B cell (primary cell): Measurements from ENCODE around the gene SLC27A1. TPM values are rescaled to one million over a fixed set of nuclear protein-coding genes. Genes with fewer than 3 reads are reported as not detected.

ENCODE experiments used
- ATAC-seq: fragments of 200-7000 bp; cut with Tn5 transposase; one replicate; pipeline ENCODE4 v1.10.0; 2021; ENCODE audit warnings: low read depth, mild to moderate bottlenecking, moderate number of reproducible peaks, moderate library complexity
- CTCF ChIA-PET: fragments of 350-600 bp; sonication (Branson Sonifier 250); formaldehyde crosslinking; loops from one replicate; lab custom pipeline; 2021; ENCODE audit warnings: antibody characterized with exemption, inconsistent platforms; lab: Charles Lee
- POLR2A ChIA-PET: fragments of 350-600 bp; sonication (Branson Sonifier 250); formaldehyde crosslinking; loops from one replicate; lab custom pipeline; 2021; ENCODE audit warnings: antibody characterized with exemption; lab: Charles Lee
- DNase-seq: peaks from one replicate; pipeline ENCODE4 v3.0.0; 2013
- H2AFZ ChIP-seq: 2 replicates; pipeline ENCODE4 v1.6.1; 2012; ENCODE audit warnings: mild to moderate bottlenecking, low read depth, low read length; ENCODE audit not compliant: insufficient read depth, poor library complexity, severe bottlenecking
- H3K27ac ChIP-seq, 2 donors: 1 replicate in 1 of 2; 2 replicates in 1 of 2; pipeline ENCODE4 v1.5.1; 2012 to 2013; ENCODE audit warnings: low read length in 2 of 2, mild to moderate bottlenecking in 2 of 2, moderate library complexity in 1 of 2
- H3K27me3 ChIP-seq, 4 experiments: fragments of 200-600 bp in 1 of 4; sonication (generic) in 1 of 4; replicated peaks in 1 of 4; 1 replicate in 2 of 4; 2 replicates in 2 of 4; pipeline versions ENCODE4 v1.6.1 to v1.7.0; 2013 to 2016; ENCODE audit warnings: low read length in 3 of 4, mild to moderate bottlenecking in 2 of 4, mixed read lengths in 1 of 4, moderate library complexity in 1 of 4; ENCODE audit not compliant: insufficient read depth in 4 of 4, control insufficient read depth in 3 of 4; ENCODE audit errors: control extremely low read depth in 1 of 4
- H3K36me3 ChIP-seq, 2 experiments: replicated peaks in 1 of 2; 1 replicate in 1 of 2; 2 replicates in 1 of 2; pipeline versions ENCODE4 v1.6.1 to v1.7.1; 2013; ENCODE audit warnings: low read length in 1 of 2; ENCODE audit not compliant: insufficient read depth in 2 of 2, control insufficient read depth in 1 of 2; ENCODE audit errors: control extremely low read depth in 1 of 2, extremely low read depth in 1 of 2
- H3K4me1 ChIP-seq, 2 donors: fragments of 200-600 bp in 1 of 2; sonication (generic) in 1 of 2; 1 replicate in 1 of 2; 2 replicates in 1 of 2; pipeline versions ENCODE4 v1.5.1 to v1.6.1; 2013 to 2017; ENCODE audit warnings: low read length in 2 of 2; ENCODE audit not compliant: control insufficient read depth in 2 of 2, insufficient read depth in 2 of 2
- H3K4me2 ChIP-seq: replicated peaks from 2 replicates; pipeline ENCODE3; 2012; ENCODE audit warnings: mild to moderate bottlenecking, low read depth, low read length; ENCODE audit not compliant: poor library complexity, severe bottlenecking
- H3K4me3 ChIP-seq, 5 experiments: fragments of 200-600 bp in 1 of 5; sonication (generic) in 1 of 5; 1 replicate in 3 of 5; 2 replicates in 2 of 5; pipeline versions ENCODE4 v1.5.1 to v1.7.0; 2011 to 2016; ENCODE audit warnings: low read length in 4 of 5, mild to moderate bottlenecking in 4 of 5, low read depth in 2 of 5, control low read depth in 1 of 5, moderate library complexity in 1 of 5; ENCODE audit not compliant: insufficient read depth in 1 of 5; ENCODE audit errors: control extremely low read depth in 1 of 5, extremely low read depth in 1 of 5
- H3K79me2 ChIP-seq: fragments of 200-600 bp; sonication (generic); one replicate; pipeline ENCODE4 v1.6.0; 2016; ENCODE audit warnings: low read length; ENCODE audit not compliant: control insufficient read depth, insufficient read depth
- H3K9ac ChIP-seq: fragments of 200-600 bp; sonication (generic); 2 replicates; pipeline ENCODE4 v1.6.1; 2017; ENCODE audit warnings: mild to moderate bottlenecking, low read length, moderate library complexity
- H3K9me3 ChIP-seq, 3 donors: one replicate each; pipeline versions ENCODE4 v1.6.1 to v1.7.1; 2013; ENCODE audit warnings: low read length in 2 of 3; ENCODE audit not compliant: control insufficient read depth in 2 of 3, insufficient read depth in 1 of 3; ENCODE audit errors: control extremely low read depth in 1 of 3
- H4K20me1 ChIP-seq: 2 replicates; pipeline ENCODE4 v1.6.0; 2012; ENCODE audit warnings: mild to moderate bottlenecking, low read length; ENCODE audit not compliant: insufficient read depth, control insufficient read depth, poor library complexity, severe bottlenecking
- H3K27ac Mint-ChIP-seq: one replicate; pipeline ENCODE4 v1.8.0; 2021; ENCODE audit warnings: mixed read lengths
- H3K27me3 Mint-ChIP-seq: one replicate; pipeline ENCODE4 v1.8.0; 2021; ENCODE audit warnings: mixed read lengths
- H3K4me1 Mint-ChIP-seq: one replicate; pipeline ENCODE4 v1.8.0; 2021; ENCODE audit warnings: mixed read lengths
- H3K4me3 Mint-ChIP-seq: one replicate; pipeline ENCODE4 v1.8.0; 2021; ENCODE audit warnings: mixed read lengths
- H3K9me3 Mint-ChIP-seq: one replicate; pipeline ENCODE4 v1.8.0; 2022; ENCODE audit warnings: mixed read lengths; ENCODE audit not compliant: insufficient read depth
- CTCF ChIP-seq: fragments of 200-600 bp; IDR thresholded peaks from one replicate; pipeline ENCODE4 v1.8.0; 2022; ENCODE audit warnings: antibody characterized with exemption, mild to moderate bottlenecking
- EZH2 ChIP-seq: IDR thresholded peaks from 2 replicates; pipeline ENCODE4 v1.6.1; 2012; ENCODE audit warnings: borderline replicate concordance, low read depth, mild to moderate bottlenecking, moderate library complexity, low read length; ENCODE audit not compliant: insufficient read depth, poor library complexity, severe bottlenecking
- WGBS: methylation state at CpG from one replicate; pipeline ENCODE4 v1.1.5; 2013; ENCODE audit warnings: missing lambda C conversion rate; ENCODE audit not compliant: insufficient coverage; 5-methylcytosine and 5-hydroxymethylcytosine counted together
- intact Hi-C: fragments of 100-400 bp; cut with micrococcal nuclease; formaldehyde crosslinking; loops from one replicate; pipeline ENCODE4 v1.10.0; 2022
- polyA plus RNA-seq: library from polyadenylated mRNA; depleted of rRNA; stranded (reverse); fragments of >200 nt; gene quantifications from 2 replicates; pipeline ENCODE4 v1.2.3, GENCODE V29; 2012
- total RNA-seq, 2 donors: library from RNA; stranded (reverse); fragments of 120-200 nt in 1 of 2; gene quantifications; 1 replicate in 1 of 2; 2 replicates in 1 of 2; pipeline versions ENCODE4 v1.2.3 to v1.2.4, GENCODE V29; 2013 to 2022

Gene SLC27A1
- total and polyA plus RNA-seq, 2 donors (not counting 1 experiment from before 2014, with no cell fraction given) = 5.1 to 9.5 TPM

- Histone ChIP-seq H4K20me1 (no peaks in the 10 kb centered on the region), H3K4me2 (no peak overlapping the region), H3K27me3 (no peaks in the 10 kb centered on the region), H3K9ac (no peak overlapping the region), H3K9me3 (peaks cover 0 to 23% (median 7%) of the 10 kb centered on the region in 3 donors), H3K36me3 (peaks cover 6 to 20% of the 10 kb centered on the region in 2 experiments), H3K4me3 (no peak overlapping the region), H3K27ac (no peak overlapping the region), H2AFZ (no peak overlapping the region), H3K79me2 (peaks cover 20% of the 10 kb centered on the region), H3K4me1 (peaks cover 30 to 34% of the 10 kb centered on the region in 2 donors)
- Mint-ChIP-seq H3K27me3 (no peaks in the 10 kb centered on the region), H3K9me3 (no peaks in the 10 kb centered on the region), H3K4me1 (peaks cover 36% of the 10 kb centered on the region), H3K4me3 (no peak overlapping the region), H3K27ac (peak overlapping the region; percentile 59)
- TF ChIP-seq EZH2 (no peak), CTCF (no peak)
- ATAC-seq = no peak
- 93% methylated on average over 4 of the region's 9 CpGs for WGBS
- ChIA-PET POLR2A (interaction anchor here (0.8 to 1.2 kb wide), 3 partner anchors 10 to 34 kb away, joined by 3 to 10 read pairs (median 9); no protein-coding TSS in a partner anchor), CTCF (interaction anchor here (1.2 kb wide), 1 partner anchor 54 kb away, joined by 3 read pairs; no protein-coding TSS in a partner anchor)
- no peak for DNase-seq
- intact Hi-C loops = no loop called here
These were observed 49.6 kb downstream of the SLC27A1 start for GRCh38 chr19:17519967-17520366.

GRCh38 chr19:17520865-17521264 is 50.5 kb downstream of the SLC27A1 start:
- 97% methylated on average over 25 of the region's 25 CpGs for WGBS
- TF ChIP-seq CTCF (no peak), EZH2 (no peak)
- Histone ChIP-seq H4K20me1 (no peaks in the 10 kb centered on the region), H3K4me1 (peaks cover 39 to 43% of the 10 kb centered on the region in 2 donors), H3K27me3 (no peaks in the 10 kb centered on the region), H3K27ac (no peak overlapping the region), H3K36me3 (peaks cover 6 to 20% of the 10 kb centered on the region in 2 experiments), H3K79me2 (peaks cover 24% of the 10 kb centered on the region), H3K9me3 (peaks cover 0 to 23% (median 7%) of the 10 kb centered on the region in 3 donors), H3K4me2 (no peak overlapping the region), H3K4me3 (no peak overlapping the region), H3K9ac (no peak overlapping the region), H2AFZ (no peak overlapping the region)
- Mint-ChIP-seq H3K4me1 (peaks cover 44% of the 10 kb centered on the region), H3K4me3 (no peak overlapping the region), H3K27me3 (no peaks in the 10 kb centered on the region), H3K27ac (no peak overlapping the region), H3K9me3 (no peaks in the 10 kb centered on the region)
- intact Hi-C loops = no loop called here
- ChIA-PET POLR2A (interaction anchor here (0.6 to 2.9 kb wide), 4 partner anchors 9 to 283 kb away, joined by 3 to 29 read pairs (median 10); no protein-coding TSS in a partner anchor), CTCF (interaction anchor here (1.2 to 4.3 kb wide), 2 partner anchors 8 to 53 kb away, joined by 3 to 40 read pairs; partner anchors contain the start of gene PGLS)
- ATAC-seq = no peak
- DNase-seq = no peak
